Cerebellar nuclear complex (tissue), 1 donor: ENCODE results near the gene USH1G.

Experiments
- DNase-seq, 2 experiments: peaks; one replicate each; lab custom pipeline; 2025; lab: John Stamatoyannopoulos, UW

Gene USH1G

DNA sequence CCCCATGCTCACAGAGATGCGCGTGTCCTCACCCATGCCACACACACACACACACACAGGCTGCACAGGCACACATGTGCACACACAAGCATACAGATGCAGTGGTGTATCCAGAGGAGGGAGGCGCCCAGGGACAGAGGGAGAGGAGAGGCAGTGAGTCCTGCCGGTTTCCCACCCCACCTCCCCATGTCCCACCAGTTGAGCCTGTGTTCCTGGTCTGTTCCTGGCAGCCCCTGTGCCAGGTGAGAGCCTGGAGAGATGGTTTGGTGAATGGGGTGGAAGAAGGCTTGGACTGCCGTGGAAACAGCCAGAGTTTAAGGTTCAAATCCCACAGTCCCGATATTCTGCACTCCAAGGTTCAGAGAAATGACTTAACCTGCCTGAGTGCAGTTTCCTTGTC is 19.4 kb downstream of the USH1G start:
- DNase-seq = no peak

DNA sequence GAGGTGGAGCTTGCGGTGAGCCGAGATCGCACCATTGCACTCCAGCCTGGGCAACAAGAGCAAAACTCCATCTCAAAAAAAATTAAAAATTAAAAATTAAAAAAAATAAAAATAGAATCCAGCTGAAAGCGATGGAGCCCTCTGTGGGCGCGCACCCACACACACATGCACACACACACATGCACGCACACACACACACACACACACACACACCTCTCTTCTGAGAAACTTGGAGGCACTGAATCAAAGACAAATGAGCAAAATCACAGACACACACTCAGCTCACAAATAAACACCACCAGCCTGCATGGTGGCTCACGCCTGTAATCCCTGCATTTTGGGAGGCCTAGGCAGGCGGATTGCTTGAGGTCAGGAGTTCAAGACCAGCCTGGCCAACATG is 20.0 kb downstream of the USH1G start:
- DNase-seq = no peak

DNA sequence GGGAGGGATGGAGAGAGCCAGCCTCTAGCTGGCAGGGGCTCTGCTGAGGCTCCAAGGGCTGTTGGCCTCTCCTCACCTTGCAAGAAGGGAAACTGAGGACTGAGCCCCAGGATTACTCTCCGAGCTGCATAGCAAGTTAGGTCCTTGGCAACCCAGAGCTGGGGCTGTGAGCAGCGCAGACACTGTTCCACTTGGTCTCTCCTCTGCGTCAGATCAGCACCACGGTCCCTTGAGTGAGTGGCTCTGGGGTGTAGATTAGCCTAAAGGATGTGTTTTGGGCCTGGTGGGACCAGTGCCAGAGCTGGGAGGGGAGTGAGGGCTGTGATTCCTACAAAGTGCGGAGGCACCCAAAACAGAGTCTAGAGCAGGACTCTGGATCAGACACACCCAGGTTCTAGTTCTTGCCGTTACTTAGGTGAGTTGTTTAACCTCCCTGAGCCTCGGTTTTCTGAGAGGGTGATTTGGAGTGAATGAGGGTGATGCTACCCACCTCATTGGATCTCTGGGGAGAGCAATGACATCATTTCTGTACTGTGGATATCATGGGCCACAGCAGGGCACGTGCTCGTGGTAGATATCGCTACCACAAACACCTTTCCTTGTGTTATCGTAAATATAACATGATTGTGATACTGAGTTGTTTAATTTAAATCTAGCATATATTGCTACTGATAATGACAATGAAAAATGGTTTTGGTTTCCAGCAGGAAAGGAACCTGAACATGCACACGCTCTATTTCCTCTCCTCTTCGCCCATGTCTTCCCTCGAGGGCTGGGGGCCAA is 21.5 kb downstream of the USH1G start:
- no peak for DNase-seq

DNA sequence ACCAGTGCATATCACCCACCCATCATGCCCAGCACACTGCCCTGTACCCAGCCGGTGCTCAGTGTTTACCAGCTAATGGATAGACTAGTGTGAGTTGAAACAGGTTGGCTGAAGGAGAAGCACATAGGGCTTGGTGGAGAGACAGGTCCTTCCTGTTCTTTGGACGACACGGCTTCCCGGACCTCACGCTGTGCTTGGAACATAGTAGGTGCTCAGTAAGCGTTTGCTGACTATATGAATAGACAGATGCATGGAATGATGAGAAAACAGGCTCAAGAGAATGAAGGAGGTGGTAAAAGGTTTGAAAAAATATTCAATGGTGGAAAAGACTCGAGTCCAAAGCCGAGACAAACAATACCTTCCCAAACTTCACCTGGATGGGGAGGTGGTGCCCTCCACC is 22.8 kb downstream of the USH1G start:
- no peak for DNase-seq

DNA sequence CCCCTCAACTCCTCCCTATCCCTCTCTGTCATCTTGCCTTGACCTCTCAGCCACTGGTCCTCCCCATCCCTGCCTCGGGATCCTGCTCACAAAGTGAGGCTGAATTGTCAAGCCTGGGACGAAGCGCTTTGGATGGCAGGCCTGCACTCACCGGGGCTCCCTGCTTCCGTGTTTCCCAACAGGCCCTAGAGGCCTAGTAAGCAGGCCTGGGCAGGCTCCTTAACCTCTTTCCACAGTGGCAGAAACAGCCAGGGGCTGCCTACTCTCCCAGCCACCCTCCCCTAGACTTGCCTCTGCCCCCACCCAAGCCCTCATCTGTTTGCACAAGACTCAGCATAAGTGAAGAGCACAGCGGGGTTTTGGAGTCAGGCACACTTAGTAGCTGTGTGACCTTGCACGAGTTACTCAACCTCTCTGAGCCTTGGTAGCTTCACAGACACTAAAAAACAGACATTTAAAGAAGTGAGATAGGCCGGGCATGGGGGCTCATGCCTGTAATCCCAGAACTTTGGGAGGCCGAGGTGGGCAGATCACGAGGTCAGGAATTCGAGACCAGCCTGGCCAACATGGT is 24.6 kb downstream of the USH1G start:
- no peak for DNase-seq

DNA sequence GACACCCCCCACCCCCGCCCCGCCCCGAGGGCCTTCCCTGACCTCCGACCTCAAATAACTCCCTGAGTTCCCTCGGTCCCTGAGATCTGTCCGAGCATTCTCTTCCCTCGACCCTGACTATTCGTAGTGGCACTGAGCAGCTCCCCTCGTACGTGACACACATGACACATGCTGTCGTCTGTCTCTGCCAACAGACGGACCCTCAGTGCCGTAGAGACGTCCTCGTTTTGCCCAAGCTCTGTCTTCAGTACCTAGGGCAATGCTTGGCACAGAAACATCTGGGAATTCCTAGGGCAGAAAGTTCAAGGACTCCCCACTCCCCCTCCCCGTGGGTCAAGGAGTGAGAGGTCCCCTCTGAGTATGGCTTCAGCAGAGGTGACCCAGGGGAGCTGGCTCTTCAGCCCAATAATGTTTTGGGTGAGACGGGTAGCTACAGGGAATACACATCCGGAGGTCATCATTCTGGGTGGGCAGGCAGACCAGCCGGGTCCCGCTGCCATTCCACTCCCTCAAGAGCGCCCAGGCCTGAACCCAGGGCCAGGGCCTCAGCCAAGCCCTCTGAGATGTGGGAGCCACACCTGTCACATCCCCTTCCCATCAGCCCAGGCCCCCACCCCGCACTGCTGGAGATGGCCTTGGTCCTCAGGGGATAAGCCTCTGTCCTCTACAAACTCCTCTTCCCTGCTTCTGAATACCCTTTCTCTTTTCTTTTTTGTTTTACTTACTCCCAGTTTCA is 29.0 kb downstream of the USH1G start:
- DNase-seq = no peak

DNA sequence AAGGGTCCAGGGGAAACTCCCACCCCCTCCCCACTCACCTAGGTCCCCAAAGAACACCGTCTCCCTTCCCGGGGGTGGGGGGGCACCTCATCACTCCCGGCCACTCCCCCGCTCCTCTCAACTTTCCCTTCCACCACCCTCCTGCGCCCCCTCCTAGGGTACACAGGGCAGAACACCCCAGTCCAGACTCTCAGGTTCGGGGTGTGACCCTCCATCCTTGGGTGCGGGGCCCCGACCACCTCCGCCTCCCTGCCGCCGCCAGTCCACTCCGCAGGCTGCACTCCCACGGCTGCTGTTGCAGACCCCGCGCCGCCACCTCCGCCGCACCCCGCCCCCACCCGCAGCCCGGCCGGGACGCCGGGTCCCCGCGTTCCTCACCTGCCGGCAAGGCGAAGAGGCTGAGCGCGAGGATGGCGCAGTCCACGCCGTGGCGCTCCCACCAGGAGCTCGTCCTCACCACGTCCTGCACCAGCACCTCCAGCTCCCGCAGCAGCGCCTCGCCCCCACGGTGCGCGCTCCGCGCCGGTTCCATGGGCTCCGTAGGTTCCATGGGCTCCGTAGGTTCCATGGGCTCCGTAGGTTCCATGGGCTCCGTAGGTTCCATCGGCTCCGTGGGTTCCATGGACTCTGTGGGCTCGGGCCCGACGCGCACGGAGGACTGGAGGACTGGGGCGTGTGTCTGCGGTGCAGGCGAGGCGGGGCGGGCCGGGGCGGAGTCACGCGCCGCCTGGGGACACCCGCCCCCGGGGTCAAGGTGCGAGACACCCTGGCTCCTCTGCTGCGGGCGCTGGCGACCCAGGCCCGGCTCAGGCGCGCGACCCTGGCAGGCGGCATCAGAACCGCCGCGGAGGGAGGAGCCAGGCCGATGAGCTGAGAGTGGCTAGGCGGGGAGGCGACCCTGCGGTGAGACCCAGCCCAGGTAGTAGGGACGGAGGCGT is 29.8 kb downstream of the USH1G start, which contains the start of gene FADS6:
Gene FADS6, minus strand, starts transcription at position 660 of the 938 bp plus-strand sequence. Its CDS starts 38 bp downstream, at position 622.
- DNase-seq = no peak

DNA sequence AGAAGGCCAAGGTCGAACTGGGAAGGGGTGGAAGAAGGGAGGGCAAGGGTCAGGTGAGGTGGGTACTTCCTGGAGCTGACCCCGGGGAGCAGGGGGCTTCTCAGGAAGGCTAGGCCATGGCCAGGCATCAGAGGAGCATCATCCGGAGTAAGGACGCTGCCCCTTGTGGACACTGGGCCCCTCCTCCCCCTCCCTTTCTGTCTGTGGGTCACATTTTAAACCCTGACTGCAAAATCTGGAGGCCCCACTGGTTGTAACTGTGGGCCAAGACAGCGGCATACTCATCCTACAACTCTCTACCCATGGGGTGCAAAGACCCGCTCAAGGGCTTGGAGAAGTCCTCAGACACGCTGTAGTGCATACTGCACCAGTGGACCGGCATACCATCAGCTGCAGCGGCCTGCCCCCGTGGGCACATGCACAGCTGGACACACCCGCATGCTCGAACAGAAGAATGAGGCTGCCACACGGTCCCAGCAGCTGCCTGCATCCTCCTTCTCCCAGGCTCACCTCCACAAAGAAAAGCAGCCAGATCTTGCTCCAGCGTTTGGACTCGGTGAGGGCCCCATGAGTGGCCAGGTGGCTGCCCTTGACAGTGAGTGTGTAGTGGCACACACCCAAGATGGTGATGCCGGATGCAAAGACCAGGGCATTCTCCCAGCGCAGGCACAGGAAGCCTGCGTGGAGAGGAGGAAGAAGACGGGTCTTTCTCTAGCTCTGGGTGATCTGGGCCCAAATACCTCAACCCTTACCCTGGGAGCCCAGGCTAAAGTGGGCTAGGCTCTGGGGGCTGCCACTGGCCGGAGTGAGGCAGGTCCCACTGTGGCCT is 30.8 kb downstream of the USH1G start:
- no peak for DNase-seq

DNA sequence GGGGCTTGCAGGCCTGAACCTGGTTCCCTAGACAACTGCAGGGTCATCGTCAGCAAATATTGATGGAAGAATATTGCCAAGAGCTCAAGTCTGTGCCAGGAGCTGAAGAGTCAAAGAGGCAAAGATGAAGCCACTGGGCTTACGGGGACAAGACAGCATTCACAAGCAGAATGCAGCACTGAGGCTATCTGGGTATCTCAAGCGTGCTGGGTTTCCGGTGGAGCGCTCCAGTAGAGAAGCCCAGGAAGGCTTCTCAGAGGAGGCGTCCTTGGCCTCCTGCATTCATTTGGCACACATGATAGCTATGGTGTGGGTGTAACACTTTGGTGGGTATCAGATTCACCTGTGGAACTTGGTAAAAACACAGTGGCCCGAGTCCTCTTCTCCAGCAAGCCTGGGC is 32.5 kb downstream of the USH1G start:
- no peak for DNase-seq

DNA sequence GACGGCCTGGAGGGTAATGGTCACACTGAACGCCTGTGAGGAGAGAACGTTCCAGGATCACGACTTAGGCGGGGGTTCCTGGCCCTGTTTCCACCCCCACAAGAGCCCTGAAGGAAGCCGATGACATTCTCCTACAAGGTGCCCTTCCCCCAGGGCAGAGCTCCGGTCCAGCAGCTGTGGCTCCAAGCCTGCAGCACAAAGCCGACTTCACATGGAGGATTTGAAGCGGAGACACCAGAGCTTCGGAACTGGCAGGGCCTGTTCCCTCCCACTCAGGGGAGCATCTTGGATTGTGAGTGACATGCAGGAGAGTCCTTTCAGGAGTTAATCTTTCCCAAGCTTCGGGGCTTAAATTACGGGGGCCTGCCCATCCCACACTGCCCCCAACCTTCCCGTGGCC is 34.6 kb downstream of the USH1G start:
- no peak for DNase-seq

DNA sequence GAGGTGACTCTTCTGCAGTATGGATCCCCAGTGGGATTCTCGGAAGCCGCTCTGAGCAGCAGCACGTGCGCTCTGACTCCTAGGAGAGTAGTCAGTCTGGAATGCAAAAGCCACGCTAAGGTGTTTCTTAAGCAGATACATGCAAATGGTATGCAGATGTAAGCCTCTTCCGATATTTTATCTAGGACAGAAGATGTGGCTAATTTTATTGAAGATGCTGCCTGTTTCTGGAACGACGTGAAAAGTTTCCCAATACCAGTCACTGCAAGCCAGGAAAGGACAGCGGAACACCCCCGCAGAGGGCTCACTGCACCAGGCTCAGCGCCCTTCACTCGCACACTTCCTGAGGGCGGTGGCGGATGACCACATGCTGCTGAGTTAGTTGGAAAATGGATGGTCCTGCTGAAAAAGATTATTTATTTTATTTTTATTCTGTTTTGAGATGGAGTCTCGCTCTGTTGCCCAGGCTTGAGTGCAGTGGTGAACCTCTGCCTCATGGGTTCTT is 39.8 kb downstream of the USH1G start:
- no peak for DNase-seq

DNA sequence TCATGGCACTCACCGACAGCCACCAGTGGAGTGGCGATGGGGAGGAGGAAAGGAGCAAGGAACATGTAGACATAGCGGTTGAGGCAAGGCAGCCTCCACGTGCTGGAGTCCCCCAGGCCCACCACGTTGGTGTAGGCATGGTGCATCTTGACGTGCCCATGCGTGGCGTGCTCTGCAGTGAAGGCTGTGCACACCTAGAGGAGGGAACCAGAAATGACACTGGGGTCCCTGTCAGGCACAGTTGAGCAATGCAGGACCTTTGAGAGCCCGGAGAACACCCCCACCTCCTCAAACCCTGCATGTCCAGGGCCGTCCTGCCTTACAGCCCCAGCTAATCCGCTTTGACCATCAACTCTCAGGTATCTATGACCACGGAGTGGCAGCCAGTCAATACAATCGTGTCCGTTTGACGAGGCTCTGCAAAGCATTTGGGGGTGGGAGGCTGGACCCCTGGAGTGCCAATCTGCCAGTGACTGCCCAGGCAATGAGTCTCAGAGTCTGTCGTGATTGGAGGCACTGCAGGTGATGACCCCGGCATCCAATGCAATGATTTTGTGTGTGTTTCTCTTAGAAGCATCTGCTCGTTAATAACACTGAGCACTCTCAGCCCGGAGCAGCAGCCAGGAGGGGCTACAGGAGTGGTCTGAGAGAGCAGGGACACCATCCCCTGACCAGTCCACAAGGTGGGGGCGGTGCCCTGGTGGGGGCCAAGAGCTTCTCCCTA is 40.4 kb downstream of the USH1G start:
- DNase-seq = no peak

DNA sequence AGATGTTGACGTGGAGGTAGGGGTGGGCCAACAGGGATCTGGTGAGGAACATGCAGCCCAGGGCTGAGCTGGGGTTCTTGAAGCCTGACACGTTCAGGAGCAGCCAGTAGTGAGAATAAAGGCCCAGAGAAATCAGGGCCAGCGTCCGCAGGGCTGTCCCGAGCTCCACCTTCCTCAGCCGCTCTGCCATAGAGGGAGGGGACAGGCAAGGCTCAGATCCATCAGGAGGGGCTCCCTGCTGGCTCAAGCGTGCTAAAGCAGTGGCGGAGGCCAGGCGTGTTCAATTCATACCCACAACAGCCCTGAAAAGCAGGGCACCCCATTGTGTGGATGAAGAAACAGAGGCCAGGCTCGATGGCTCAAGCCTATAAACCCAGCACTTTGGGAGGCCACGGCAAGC is 42.0 kb downstream of the USH1G start:
- no peak for DNase-seq

DNA sequence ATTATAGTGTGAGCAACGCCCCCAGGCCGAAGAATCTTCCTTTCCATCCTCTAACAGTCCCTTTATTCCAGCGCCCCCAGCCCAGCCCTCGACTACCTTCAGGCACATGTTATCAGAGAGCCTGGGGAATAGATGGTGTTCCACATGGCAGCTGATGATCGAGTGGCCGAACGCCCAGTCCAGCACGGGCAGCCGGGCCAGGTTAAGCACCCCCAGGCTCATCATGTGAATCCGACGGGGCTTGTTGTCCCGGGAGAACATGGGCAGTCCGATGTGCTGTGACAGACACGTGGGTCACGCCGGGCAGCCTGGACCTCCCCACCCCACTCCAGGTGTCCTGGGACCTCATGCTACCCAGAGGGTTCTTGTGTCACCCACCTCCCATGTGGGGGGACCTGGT is 43.7 kb downstream of the USH1G start:
- DNase-seq = no peak

DNA sequence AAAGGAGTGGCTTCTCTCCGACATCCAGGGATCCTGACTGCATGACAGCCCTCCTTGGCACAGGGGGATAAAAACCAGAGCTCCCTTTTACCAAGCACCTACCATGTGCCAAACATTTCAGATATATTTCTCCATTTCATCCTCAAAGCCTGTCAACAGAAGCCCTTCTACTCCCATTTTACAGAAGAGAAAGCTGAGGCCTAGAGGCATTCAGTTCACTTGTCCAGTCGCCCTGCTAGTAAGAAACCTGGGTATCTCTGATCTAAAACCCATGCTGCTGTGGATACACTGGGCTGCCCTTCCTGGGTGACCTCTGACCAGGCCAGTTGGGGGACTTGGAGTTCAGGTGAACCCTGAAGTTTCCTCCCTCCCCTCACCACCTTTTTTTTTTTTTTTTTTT is 44.4 kb downstream of the USH1G start:
- no peak for DNase-seq

DNA sequence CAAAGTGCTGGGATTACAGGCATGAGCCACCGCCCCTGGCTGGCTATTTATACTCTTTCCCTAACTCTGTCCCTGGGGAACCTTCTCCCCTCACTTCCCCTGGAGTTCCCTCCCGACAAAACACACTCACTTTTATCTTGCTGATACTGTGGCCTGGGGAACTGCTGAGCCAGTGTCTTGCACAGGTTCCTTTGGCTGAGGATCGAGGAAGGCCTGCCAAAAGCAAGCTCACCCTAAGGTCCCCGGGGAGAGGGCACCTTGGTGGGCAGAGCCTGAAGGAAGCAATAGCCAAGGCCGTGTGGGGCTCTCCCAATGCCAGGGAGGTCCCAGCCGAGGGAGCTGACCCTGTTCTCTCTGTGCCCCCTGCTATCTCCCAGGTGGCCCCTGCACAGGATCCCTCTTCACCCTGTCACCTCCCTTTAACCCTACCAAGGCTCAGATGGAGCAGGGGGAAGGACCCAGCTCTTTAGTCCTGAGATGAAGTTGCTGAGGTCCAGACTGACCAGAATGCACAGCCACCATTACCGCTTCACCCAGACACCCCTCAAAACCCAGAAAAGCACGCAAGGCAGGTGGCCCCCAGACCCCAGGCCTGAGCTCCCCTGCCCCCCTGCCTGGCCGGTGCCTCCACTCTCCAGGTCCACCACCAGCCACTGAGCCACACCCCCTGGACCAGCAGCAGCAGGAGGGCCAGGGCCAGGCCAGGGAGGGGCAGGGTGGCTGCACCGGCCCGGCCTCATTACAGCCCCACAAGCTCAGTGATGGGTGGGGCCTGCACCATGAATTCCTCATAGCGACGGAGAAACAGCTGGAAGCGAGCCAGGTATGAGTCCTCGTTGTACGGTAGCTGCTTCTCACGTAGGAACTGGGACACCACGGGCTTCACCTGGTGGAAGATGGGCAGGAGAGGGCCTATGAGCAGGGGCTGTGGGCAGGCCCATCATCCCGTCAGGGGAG is 45.2 kb downstream of the USH1G start:
- DNase-seq = no peak

DNA sequence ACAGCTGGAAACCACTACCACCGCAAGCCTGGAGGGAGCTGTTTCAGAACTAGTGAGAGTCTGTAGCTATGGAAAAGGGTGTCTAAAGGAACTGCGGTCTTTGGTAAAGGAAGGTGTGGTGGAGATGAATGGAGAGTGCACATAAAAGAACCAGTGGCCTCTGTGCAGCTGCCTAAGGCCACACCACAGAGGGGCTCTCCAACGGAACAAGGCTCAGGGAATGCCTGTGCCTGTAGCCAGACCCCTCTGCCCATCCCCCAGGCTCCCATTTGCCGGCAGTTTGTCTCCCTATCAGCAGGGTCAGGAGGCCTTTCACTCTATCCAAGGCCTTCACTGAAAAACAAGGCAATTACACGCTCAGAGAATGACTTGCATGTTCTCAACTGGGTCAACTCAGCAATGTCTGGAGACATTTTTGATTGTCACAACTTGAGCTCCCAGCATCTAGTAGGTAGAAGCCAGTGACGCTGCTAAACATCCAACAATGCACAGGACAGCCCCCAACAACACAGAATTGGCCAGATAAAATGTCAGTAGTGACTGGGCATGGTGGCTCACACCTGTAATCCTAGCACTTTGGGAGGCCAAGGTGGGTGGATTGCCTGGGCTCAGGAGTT is 47.0 kb downstream of the USH1G start:
- DNase-seq = no peak

DNA sequence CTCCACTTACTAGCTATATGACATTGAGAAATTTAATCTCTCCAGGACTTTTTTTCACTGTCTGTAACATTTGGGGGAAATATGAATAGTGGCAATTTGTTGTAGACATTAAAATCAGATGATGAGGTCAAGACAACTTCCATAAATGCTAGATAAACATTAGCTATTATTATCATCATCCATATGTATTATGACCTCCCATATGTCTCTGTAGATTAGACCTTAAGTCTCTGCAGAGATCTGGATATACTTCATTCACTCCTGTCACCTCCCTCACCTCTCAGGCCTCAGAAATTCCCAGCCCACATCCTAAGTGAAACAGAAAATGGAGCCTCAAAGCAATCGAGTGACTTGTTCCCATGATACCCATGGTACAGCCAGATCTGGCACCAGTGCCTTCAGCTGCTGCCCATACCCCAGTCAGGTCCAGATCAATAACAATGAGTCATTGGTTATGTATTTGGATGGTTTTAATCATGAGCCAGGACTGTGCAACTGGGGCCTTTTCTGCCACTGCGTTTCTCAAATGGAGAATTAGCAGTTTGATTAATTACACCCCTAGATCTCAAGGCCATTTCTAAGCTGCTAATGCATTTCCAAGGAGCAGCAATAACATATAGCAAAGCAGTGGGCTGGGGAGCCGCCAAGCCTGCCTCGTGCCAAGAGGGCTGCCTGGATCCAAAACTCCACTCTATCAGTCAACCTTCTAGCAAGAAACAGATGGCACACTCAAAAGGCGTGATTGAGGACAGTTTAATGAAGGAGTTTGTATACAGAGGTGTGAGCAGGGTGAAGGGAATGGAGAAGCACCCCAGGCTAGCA is 47.7 kb downstream of the USH1G start:
- no peak for DNase-seq
